AG09319 (cell line): ENCODE data around the gene SIPA1L3.
"Not testable (repeated sequence)": the region's sequence is repeated elsewhere in the genome, so short reads cannot be mapped to it uniquely, and the experiment has no call there.

Experiments
- DNase-seq: peaks from one replicate; pipeline ENCODE4 v3.0.0-alpha.2; 2010; ENCODE audit warnings: low read depth; ENCODE audit errors: extremely low read depth
- TF ChIP-seq, protein P1 (sequence below): IDR thresholded peaks from 2 replicates; pipeline ENCODE4 v1.5.1; 2011; ENCODE audit warnings: low read depth, mild to moderate bottlenecking, inconsistent platforms, low read length, moderate library complexity

Gene SIPA1L3

DNA sequence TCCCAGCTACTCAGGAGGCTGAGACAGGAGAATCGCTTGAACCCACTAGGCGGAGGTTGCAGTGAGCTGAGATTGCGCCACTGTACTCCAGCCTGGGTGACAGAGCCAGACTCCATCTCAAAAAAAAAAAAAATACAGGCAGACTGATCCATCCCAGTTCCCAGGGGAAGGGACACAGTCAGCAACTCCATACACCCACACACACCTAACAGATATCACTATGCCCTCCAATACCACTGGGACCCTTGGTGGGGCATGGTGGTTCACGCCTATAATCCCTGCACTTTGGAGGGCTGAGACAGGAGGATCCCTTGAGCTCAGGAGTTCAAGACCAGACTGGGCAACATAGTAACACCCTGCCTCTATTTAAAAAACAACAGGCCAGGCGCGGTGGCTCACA lies 314.4 kb downstream of the SIPA1L3 start:
- TF ChIP-seq, protein P1, sequence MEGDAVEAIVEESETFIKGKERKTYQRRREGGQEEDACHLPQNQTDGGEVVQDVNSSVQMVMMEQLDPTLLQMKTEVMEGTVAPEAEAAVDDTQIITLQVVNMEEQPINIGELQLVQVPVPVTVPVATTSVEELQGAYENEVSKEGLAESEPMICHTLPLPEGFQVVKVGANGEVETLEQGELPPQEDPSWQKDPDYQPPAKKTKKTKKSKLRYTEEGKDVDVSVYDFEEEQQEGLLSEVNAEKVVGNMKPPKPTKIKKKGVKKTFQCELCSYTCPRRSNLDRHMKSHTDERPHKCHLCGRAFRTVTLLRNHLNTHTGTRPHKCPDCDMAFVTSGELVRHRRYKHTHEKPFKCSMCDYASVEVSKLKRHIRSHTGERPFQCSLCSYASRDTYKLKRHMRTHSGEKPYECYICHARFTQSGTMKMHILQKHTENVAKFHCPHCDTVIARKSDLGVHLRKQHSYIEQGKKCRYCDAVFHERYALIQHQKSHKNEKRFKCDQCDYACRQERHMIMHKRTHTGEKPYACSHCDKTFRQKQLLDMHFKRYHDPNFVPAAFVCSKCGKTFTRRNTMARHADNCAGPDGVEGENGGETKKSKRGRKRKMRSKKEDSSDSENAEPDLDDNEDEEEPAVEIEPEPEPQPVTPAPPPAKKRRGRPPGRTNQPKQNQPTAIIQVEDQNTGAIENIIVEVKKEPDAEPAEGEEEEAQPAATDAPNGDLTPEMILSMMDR = no peak
- DNase-seq = no peak

DNA sequence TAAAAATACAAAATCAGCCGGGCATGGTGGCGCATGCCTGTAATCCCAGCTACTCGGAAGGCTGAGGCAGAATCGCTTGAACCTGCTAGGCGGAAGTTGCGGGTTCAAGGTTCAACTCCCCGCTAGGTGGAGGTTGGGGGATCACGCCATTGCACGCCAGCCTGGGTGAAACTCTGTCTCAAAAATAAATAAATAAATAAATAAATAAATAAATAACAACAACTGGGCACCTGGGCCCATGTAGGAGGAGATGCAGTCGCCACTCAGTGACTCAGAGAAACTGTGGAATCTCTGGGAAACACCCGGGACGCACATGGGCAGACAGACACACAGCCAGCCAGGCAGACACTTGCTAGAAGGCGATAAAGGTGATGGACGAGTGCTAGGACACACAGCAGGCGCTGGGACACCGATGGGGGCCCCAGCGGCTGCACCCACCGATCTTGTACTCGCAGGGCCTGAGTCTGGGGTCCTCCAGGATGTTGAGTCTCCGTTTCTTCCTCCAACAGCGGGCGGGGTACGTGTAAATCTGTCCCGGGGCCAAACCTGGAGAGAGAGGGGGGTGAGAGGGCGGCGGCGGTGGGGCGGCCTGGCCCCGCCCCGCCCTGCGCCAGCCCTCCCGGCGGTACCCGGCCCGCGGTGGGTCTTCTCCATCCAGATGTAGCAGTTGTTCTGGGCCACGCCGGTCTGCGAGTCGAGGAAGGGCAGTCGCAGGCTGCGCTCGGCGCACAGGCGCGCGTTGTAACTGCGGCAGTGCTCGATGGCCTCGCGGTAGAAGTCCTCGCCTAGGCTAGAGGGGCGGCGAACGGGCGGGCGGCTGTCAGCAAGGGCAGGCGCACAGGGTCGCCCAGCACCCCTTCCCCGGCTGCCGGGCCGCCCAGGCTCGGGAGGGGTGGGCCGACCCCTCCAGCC lies 315.2 kb downstream of the SIPA1L3 start:
- TF ChIP-seq, protein P1 = no peak
- no peak for DNase-seq

DNA sequence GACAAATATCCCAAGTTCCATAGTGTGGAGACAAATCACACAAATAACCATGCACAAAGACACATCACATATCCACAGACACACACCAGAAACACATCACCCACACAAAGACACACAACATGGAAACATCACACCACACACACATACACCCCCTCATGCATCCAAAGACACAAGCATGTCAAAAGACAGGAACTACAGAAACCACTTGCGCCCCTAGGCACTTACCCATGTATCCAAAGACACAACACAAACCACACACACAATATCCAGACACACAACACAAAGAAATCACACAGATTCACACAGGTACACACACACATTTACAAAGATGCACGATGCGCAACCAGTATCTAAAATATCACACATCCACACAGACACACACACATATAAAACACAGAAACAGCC lies 316.1 kb downstream of the SIPA1L3 start:
- TF ChIP-seq, protein P1 = no peak
- DNase-seq = no peak

DNA sequence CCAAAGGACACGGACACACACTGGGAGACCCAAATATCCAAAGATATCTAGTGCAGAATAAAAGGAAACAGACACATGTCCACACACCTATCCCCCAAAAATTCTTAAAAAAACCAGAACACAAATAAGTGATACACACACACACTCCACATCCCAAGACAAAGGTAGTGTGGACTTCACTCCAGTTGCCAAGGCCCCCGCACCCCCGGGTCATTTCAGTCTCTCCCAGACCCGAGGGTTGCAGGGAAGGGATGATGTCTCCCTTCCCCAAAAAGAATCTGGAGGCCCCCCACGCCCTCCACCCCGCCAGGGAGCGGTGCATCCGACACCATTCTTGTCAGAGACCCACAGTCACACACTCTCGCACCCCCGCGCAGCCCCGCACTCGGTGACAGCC lies 316.6 kb downstream of the SIPA1L3 start:
- no peak for DNase-seq
- TF ChIP-seq, protein P1 = no peak

DNA sequence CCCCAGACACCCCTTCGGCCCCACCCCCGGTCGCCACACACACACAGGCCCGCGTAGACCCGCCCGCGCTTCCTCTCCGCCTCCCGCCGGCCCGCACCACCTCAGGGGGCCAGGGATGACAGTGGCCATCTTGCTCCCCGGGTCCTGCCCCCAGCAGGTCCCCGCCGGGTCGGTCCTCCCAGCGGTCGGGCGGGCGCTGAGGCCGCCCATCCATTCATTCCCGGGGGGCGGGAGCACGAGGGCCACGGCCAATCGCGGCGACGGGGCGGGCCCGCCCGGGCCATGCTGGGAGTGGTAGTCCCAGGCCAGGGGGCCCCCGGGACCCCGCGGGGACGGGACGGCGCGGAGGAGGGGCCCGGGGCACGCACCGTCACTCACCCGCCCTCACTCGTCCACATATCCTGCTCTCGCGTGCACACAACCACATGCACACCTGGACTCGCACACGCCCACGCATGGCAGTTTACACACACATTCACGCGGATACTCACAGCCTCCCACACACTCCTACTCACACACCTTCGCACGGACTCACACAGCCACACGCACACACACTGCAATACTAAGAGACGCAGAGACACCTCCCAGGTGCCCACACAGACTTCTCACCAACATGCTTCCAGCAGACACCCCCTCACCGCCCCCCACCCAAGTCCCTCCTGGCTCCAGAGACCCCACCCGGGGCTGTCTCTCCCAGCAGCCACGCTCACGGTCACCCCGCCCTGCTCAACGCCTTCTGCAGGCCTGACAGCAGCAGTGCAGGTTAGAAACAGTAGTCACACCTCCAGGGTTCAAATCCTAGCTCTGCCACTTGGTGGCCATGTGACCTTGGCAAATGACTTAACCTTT lies 317.2 kb downstream of the SIPA1L3 start, which contains the start of gene DPF1:
TSS of gene DPF1 (minus strand) at position 209 of the 849 bp plus-strand sequence. CDS start at position 129, 80 bp downstream.
- DNase-seq = no peak
- TF ChIP-seq, protein P1 = no peak; the same call in 1 of the 2 replicates

DNA sequence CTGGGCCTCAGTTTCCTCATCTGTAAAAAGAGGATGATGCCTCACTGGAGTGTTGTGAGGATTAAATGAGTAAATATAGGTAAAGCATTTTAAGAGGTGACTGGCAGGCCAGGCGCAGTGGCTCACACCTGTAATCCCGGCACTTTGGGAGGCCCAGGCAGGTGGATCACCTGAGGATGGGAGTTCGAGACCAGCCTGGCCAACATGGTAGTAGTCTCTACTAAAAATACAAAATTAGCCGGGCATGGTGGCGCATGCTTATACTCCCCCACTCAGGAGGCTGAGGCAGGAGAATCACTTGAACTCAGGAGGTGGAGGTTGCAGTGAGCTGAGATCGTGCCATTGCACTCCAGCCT lies 317.8 kb downstream of the SIPA1L3 start:
- not testable (repeated sequence) for DNase-seq

DNA sequence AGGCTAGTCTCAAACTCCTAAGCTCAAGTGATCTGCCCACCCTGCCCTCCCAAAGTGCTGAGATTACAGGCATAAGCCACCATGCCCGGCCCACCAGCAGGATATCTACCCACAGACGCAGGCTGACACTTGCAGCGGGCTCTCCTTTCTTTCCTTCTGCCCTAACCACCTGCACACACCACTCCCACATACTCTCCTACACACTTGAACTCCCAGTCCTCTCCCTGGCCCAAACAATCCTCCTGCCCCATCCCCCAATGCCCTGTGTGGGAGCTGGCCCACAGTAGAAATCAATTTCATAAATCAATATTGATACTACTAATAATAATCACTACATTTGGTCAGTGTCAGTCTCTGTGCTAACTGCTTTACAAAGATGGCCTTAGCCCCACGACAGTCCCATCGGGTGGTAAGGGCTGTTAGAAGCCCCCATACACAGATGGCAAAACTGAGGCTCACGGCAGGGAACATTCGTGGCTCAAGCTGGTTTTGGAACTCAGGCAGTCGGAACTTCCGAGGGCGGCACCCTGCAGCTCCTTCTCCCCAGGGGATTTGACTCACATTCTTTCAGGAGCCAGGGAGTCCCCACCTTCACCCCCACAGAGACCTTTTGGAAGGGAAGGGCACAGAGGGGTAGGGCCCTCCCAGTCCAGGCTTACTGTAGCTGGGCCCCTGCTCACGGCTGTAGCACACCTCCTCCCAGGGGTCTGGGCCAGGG lies 320.4 kb downstream of the SIPA1L3 start:
- TF ChIP-seq, protein P1 = no peak
- DNase-seq = no peak
